SK-N-SH (cell line): ENCODE measurements around the gene MDH1. TPM values are rescaled to one million over a fixed set of nuclear protein-coding genes. Genes with fewer than 3 reads are reported as not detected.

Experiments
- CTCF ChIA-PET: fragments of 300-600, 350-600 bp; formaldehyde crosslinking; extraction: SDS; loops from one replicate; lab custom pipeline; 2021; lab: Yijun Ruan, JAX
- POLR2A ChIA-PET: fragments of 350-600 bp; sonication (Branson Sonifier 250); formaldehyde crosslinking; extraction: SDS; loops from one replicate; lab custom pipeline; 2020; ENCODE audit warnings: antibody characterized with exemption, inconsistent platforms; lab: Yijun Ruan, JAX
- DNase-seq: peaks from one replicate; pipeline ENCODE4 v3.0.0; 2012
- H2AFZ ChIP-seq: fragments of 200-600 bp; sonication (generic); 2 replicates; pipeline ENCODE4 v1.8.1; 2016; ENCODE audit warnings: antibody characterized with exemption, mild to moderate bottlenecking, low read depth
- H3F3A ChIP-seq: fragments of 200-600 bp; sonication (generic); replicated peaks from 2 replicates; pipeline ENCODE3; 2016; ENCODE audit warnings: antibody characterized with exemption, mild to moderate bottlenecking; ENCODE audit not compliant: insufficient read depth
- H3K27ac ChIP-seq, 2 experiments: fragments of 200-500 bp in 1 of 2; fragments of 200-600 bp in 1 of 2; sonication (Bioruptor generic) in 1 of 2; sonication (generic), shearing (Covaris generic) in 1 of 2; 2 replicates each; pipeline versions ENCODE4 v1.5.1 to v1.6.1; 2014 to 2016; ENCODE audit warnings: low read depth in 2 of 2, inconsistent platforms in 1 of 2, low read length in 1 of 2, mild to moderate bottlenecking in 1 of 2, mixed read lengths in 1 of 2
- H3K27me3 ChIP-seq: fragments of 200-600 bp; sonication (generic), shearing (Covaris generic); 2 replicates; pipeline ENCODE4 v1.6.1; 2016; ENCODE audit warnings: mixed run types; ENCODE audit not compliant: insufficient read depth
- H3K36me3 ChIP-seq, 2 experiments: fragments of 200-500 bp in 1 of 2; fragments of 200-600 bp in 1 of 2; sonication (Bioruptor generic) in 1 of 2; sonication (generic) in 1 of 2; replicated peaks in 1 of 2; 2 replicates each; pipeline versions ENCODE3 to v1.5.1; 2014 to 2016; ENCODE audit warnings: low read length in 1 of 2, mild to moderate bottlenecking in 1 of 2; ENCODE audit not compliant: insufficient read depth in 2 of 2, control insufficient read depth in 1 of 2
- H3K4me1 ChIP-seq, 2 experiments: fragments of 200-500 bp in 1 of 2; fragments of 200-600 bp in 1 of 2; sonication (Bioruptor generic) in 1 of 2; sonication (generic), shearing (Covaris generic) in 1 of 2; 2 replicates each; pipeline versions ENCODE4 v1.5.1 to v1.6.1; 2014 to 2016; ENCODE audit warnings: low read depth in 1 of 2, low read length in 1 of 2, mixed run types in 1 of 2; ENCODE audit not compliant: insufficient read depth in 2 of 2, control insufficient read depth in 1 of 2
- H3K4me2 ChIP-seq: fragments of 200-600 bp; sonication (generic), shearing (Covaris generic); 2 replicates; pipeline ENCODE4 v1.6.1; 2017; ENCODE audit warnings: mixed run types
- H3K4me3 ChIP-seq, 2 experiments: fragments of 200-500 bp in 1 of 2; fragments of 200-600 bp in 1 of 2; sonication (Bioruptor generic) in 1 of 2; sonication (generic), shearing (Covaris generic) in 1 of 2; 2 replicates each; pipeline versions ENCODE4 v1.5.1 to v1.8.1; 2014 to 2016; ENCODE audit warnings: low read depth in 2 of 2, inconsistent platforms in 1 of 2, low read length in 1 of 2, mild to moderate bottlenecking in 1 of 2, mixed read lengths in 1 of 2, moderate library complexity in 1 of 2
- H3K79me2 ChIP-seq: fragments of 200-600 bp; sonication (generic); 2 replicates; pipeline ENCODE4 v1.8.1; 2017; ENCODE audit warnings: mild to moderate bottlenecking; ENCODE audit not compliant: insufficient read depth
- H3K9ac ChIP-seq: fragments of 200-600 bp; sonication (generic); 2 replicates; pipeline ENCODE4 v1.6.1; 2017; ENCODE audit warnings: mixed run types
- H3K9me2 ChIP-seq: fragments of 200-600 bp; sonication (generic); 2 replicates; pipeline ENCODE4 v1.6.1; 2017; ENCODE audit warnings: mixed run types
- H3K9me3 ChIP-seq: fragments of 200-600 bp; sonication (generic); 2 replicates; pipeline ENCODE4 v1.6.1; 2017; ENCODE audit warnings: mixed run types, mild to moderate bottlenecking, moderate library complexity
- H4K20me1 ChIP-seq: fragments of 200-600 bp; sonication (generic); 2 replicates; pipeline ENCODE4 v1.6.1; 2017; ENCODE audit warnings: mild to moderate bottlenecking, mixed run types; ENCODE audit not compliant: insufficient read depth
- CTCF ChIP-seq: fragments of 200-600 bp; sonication (generic); IDR thresholded peaks from 2 replicates; pipeline ENCODE4 v1.6.1; 2017; ENCODE audit warnings: antibody characterized with exemption, mild to moderate bottlenecking, moderate library complexity
- ELF1 ChIP-seq: IDR thresholded peaks from 2 replicates; pipeline ENCODE4 v1.4.0; 2012
- GABPA ChIP-seq: IDR thresholded peaks from 2 replicates; pipeline ENCODE4 v1.4.0; 2012; ENCODE audit warnings: low read depth, mild to moderate bottlenecking
- GATA2 ChIP-seq: sonication (generic); formaldehyde crosslinking; IDR thresholded peaks from 2 replicates; pipeline ENCODE4 v1.5.0; 2020; ENCODE audit warnings: mild to moderate bottlenecking, missing genetic modification reagents
- IRF3 ChIP-seq: fragments of 150-350 bp; IDR thresholded peaks from 2 replicates; pipeline ENCODE4 v1.6.1; 2016; ENCODE audit warnings: mild to moderate bottlenecking, low read depth, low read length
- JUND ChIP-seq: IDR thresholded peaks from 2 replicates; pipeline ENCODE4 v1.4.0; 2012
- MAX ChIP-seq: IDR thresholded peaks from 2 replicates; pipeline ENCODE4 v1.4.0; 2012; ENCODE audit warnings: low read depth
- NFIC ChIP-seq: IDR thresholded peaks from 2 replicates; pipeline ENCODE4 v1.4.0; 2012; ENCODE audit warnings: borderline replicate concordance
- NRF1 ChIP-seq: IDR thresholded peaks from 2 replicates; pipeline ENCODE4 v1.6.1; 2012; ENCODE audit warnings: low read depth, mild to moderate bottlenecking, low read length
- SMC3 ChIP-seq: IDR thresholded peaks from 2 replicates; pipeline ENCODE4 v1.6.1; 2012; ENCODE audit warnings: low read depth, low read length, improper control_type of control experiment
- TAF1 ChIP-seq: IDR thresholded peaks from 2 replicates; pipeline ENCODE4 v1.6.1; 2012; ENCODE audit warnings: low read depth, mild to moderate bottlenecking, low read length, moderate library complexity, borderline replicate concordance
- USF1 ChIP-seq: IDR thresholded peaks from 2 replicates; pipeline ENCODE4 v1.4.0; 2012; ENCODE audit warnings: low read depth, borderline replicate concordance
- ZBTB33 ChIP-seq: IDR thresholded peaks from 2 replicates; pipeline ENCODE4 v1.4.0; 2012; ENCODE audit warnings: low read depth, borderline replicate concordance
- WGBS: methylation state at CpG from one replicate; pipeline ENCODE4 v1.1.6; 2017; ENCODE audit warnings: low lambda C conversion rate; 5-methylcytosine and 5-hydroxymethylcytosine counted together
- polyA plus RNA-seq, 3 experiments: library from polyadenylated mRNA; depleted of rRNA; stranded (reverse); fragments of >200 nt; gene quantifications; 2 replicates each; pipeline ENCODE4 v1.2.3, GENCODE V29; 2012

MDH1 gene
- polyA plus RNA-seq, 1 of the 3 experiments (the other 2 are of a cell fraction): 201 TPM

- no peak for TF ChIP-seq ZBTB33
- no peak for TF ChIP-seq ELF1
- no peak for TF ChIP-seq TAF1
- no peak for TF ChIP-seq JUND
- TF ChIP-seq MAX: no peak
Measured at GRCh38 chr2:63578767-63579166, 10.0 kb upstream of the MDH1 start (continued).

- no peaks in the 10 kb centered on the region for H3K9me2 ChIP-seq
- WGBS: 67% methylated on average over 4 of the region's 4 CpGs
- no peaks in the 10 kb centered on the region for H4K20me1 ChIP-seq
- H3K9me3 ChIP-seq: no peaks in the 10 kb centered on the region
- TF ChIP-seq SMC3: no peak
- TF ChIP-seq, all 33 proteins: peak for 0
- H3K9ac ChIP-seq: peak overlapping the region; percentile 48; the same call in 1 of the 2 replicates
- H3K27me3 ChIP-seq: no peaks in the 10 kb centered on the region
- peak overlapping the region; percentile 60 for H3K4me2 ChIP-seq
- H3F3A ChIP-seq: peaks cover 22% of the 10 kb centered on the region
- H2AFZ ChIP-seq: peak overlapping the region; percentile 21; the same call in 1 of the 2 replicates
- peaks cover 0 to 6% of the 10 kb centered on the region in 2 experiments for H3K36me3 ChIP-seq
- POLR2A ChIA-PET: no interaction called here
- H3K27ac ChIP-seq: peak overlapping the region in 1 of 2 experiments; percentile 85; a peak in 2 of 4 replicates
- H3K79me2 ChIP-seq: peaks cover 53% of the 10 kb centered on the region
- H3K4me3 ChIP-seq: 0 out of 4 replicates have a peak overlapping the region, but pooled peaks of 1 of the 2 experiments have one; percentile 2
- no peak for DNase-seq
- H3K4me1 ChIP-seq: peaks cover 4 to 5% of the 10 kb centered on the region in 2 experiments; a peak in 2 of 4 replicates
- CTCF ChIA-PET: interaction anchor here (1.1 kb wide), 1 partner anchor 1123 kb away, joined by 3 read pairs; no protein-coding TSS in a partner anchor
Measured at GRCh38 chr2:63580651-63581297, 8.0 kb upstream of the MDH1 start.

GRCh38 chr2:63581298-63581961 is 7.3 kb upstream of the MDH1 start:
- H3K4me3 ChIP-seq: 0 out of 4 replicates have a peak overlapping the region, but pooled peaks of 1 of the 2 experiments have one; percentile 2
- H3K36me3 ChIP-seq: peaks cover 0 to 6% of the 10 kb centered on the region in 2 experiments
- no peaks in the 10 kb centered on the region for H4K20me1 ChIP-seq
- H3K79me2 ChIP-seq: peaks cover 56% of the 10 kb centered on the region
- peak overlapping the region in 1 of 2 experiments; percentile 85; a peak in 2 of 4 replicates for H3K27ac ChIP-seq
- no peak for TF ChIP-seq GABPA
- TF ChIP-seq CTCF: no peak
- no peak for TF ChIP-seq NRF1
- TF ChIP-seq IRF3: no peak
- peak; percentile 27; the same call in 1 of the 2 replicates for TF ChIP-seq NFIC
- 0 out of 2 replicates have a peak, but pooled peaks have one; percentile 24 for TF ChIP-seq MAX
- no peak for TF ChIP-seq GATA2
- TF ChIP-seq USF1: no peak
- TF ChIP-seq, all 33 proteins: peak for 2
- WGBS: 38% methylated on average over 5 of the region's 5 CpGs
- Histone ChIP-seq H2AFZ (peak overlapping the region; percentile 21; the same call in 1 of the 2 replicates), H3K4me1 (peaks cover 4 to 5% of the 10 kb centered on the region in 2 experiments; a peak in 2 of 4 replicates), H3F3A (peaks cover 22% of the 10 kb centered on the region), H3K27me3 (no peaks in the 10 kb centered on the region), H3K4me2 (peak overlapping the region; percentile 60), H3K9ac (peak overlapping the region; percentile 48; the same call in 1 of the 2 replicates), H3K9me3 (no peaks in the 10 kb centered on the region), H3K9me2 (no peaks in the 10 kb centered on the region)
- ChIA-PET POLR2A (no interaction called here), CTCF (interaction anchor here (1.1 kb wide), 1 partner anchor 1124 kb away, joined by 3 read pairs; no protein-coding TSS in a partner anchor)
- no peak for DNase-seq
